GM12801 (cell line): ENCODE results near the gene ARHGAP26.

ENCODE experiments used
- TF ChIP-seq, protein P1 (sequence below): IDR thresholded peaks from one replicate; pipeline ENCODE4 v1.5.1; 2011; ENCODE audit warnings: control low read depth; ENCODE audit not compliant: insufficient read length; ENCODE audit errors: extremely low read depth

The ARHGAP26 gene

DNA sequence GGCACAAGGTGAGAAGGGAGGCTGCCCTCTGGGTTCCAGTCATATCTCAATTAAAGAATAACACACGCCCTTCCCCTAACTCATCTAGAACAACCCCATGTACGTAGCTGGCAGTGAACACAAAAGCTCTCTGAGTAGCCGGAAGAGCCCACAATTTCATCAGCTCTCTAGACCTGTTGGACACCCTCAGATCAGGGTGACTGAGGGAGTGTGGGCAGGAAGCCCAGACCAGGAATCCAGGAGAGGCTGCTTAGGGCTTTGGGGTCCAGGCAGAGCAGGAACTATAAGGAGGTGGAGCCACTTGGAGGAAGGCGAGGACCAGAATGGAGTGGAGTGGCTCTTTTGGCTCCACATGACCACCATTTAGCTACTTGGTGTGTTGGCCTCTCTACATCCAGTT, 395.9 kb downstream of the ARHGAP26 start:
- TF ChIP-seq, protein P1, sequence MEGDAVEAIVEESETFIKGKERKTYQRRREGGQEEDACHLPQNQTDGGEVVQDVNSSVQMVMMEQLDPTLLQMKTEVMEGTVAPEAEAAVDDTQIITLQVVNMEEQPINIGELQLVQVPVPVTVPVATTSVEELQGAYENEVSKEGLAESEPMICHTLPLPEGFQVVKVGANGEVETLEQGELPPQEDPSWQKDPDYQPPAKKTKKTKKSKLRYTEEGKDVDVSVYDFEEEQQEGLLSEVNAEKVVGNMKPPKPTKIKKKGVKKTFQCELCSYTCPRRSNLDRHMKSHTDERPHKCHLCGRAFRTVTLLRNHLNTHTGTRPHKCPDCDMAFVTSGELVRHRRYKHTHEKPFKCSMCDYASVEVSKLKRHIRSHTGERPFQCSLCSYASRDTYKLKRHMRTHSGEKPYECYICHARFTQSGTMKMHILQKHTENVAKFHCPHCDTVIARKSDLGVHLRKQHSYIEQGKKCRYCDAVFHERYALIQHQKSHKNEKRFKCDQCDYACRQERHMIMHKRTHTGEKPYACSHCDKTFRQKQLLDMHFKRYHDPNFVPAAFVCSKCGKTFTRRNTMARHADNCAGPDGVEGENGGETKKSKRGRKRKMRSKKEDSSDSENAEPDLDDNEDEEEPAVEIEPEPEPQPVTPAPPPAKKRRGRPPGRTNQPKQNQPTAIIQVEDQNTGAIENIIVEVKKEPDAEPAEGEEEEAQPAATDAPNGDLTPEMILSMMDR = no peak

DNA sequence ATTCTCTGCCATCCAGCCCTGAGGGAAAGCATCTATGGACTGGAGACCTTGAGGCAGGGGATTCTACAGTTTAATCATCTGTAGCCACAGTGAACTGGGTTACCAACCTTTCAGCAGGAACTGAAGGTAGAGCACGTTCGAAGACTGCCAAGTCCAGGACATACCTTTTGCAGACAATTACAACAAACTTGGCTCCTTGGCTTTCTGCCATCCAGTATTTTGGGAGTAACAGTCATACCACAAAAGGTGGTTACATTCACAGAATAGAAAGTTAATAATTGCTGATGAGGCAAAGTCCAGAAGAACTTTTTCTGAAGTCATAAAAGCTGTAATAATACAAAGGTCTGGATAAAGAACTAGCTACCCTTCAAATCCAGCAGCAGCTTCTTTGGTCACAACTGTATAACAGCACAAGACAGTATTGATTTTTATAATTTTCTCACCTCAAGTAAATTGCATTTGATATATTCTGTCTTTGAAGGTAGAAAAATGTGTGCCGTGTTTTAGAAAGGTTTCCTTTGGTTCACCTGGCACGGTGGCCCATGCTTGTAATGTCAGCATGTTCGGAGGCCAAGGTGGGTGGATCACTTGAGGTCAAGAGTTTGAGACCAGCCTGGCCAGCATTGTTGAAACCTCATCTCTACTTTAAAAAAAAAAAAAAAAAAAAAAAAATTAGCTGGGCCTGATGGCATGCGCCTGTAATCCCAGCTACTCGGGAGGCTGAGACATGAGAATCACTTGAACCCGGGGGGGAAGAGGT, 396.7 kb downstream of the ARHGAP26 start:
- TF ChIP-seq, protein P1 = no peak

DNA sequence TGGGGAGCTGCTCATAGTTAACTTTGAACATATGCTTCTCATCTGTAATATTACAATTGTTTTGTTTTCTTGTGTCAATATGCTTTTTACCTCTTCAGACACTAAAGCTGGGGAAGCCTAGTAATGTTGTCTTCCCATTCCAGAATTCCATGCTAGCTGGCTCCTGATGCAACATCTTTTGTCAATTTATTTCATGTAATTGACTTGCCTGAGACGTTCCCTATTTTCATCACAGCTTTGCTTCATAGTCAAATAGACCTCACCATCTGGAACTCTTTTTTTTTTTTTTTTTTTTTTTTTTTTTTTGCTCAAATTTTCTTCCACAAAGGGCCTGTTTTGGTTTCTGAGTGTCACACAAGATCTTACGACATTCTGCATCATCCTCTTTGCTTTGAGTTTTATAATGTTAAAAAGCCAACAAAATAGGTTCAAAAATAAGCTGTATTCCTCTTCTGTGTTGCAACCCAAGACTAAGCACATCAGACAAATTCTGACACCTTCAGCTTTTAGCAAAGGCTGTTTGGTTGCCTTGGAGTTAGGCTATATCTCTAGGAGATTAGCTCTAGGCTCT, 398.1 kb downstream of the ARHGAP26 start:
- TF ChIP-seq, protein P1 = no peak

DNA sequence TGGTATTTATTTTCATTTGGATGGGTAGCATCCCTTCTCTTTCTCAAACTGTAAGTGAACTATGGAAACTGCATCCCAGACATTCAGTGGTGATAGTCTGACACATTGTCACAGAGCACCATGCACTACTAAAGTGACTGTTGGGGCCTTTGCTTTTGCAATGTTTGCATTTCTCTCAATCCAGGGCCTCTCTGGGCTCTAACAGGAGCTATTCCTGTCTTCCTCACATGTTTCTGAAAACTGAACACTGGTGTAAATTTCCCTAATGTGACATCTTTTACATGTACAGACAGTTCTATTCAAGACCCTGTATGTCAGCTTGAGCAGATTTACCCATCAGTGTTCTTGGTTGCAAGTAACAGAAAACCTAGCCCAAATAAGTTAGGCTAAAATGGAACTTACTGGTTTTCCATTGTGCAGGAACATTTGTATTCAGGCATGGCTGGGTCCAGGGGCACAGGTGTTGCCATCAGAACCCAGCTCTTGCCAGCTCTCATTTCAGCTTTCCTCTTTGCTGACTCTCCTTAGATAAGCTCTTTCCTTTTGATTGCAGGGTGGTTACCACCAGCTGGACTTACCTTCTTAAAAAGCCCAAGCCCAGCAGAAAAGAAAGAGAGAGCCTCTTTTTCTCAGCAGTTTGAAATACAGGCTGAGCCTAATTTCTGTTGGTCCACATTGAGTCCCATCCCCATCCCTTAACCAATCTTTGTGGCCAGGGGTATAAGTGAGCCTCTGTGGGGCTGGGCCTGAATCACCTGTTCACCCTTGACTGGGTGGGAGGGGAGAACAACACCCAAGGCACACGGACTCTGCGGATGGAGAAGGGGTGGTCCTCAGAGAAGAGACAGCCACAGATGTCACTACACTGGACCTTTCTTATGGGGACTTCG, 399.0 kb downstream of the ARHGAP26 start:
- TF ChIP-seq, protein P1 = no peak

DNA sequence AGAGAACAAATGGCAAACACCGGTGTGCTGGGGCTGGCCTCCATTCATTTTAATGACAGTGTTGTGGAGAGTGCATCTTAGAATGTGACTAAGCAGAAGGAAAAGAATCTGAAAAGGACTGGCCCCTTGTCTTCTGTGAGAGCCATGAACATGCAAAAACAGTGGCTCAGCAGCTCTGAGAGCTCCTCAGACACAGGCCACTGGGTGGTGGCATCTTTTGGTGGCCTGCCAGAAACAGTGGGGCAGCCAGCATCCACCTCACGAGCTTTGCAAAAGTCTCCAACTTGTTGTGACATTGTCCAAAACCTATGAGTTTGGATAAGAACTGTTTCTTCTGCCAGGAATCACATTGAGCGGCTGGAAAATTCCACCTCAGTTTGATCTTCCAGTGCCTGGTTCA, 399.9 kb downstream of the ARHGAP26 start:
- TF ChIP-seq, protein P1 = no peak

DNA sequence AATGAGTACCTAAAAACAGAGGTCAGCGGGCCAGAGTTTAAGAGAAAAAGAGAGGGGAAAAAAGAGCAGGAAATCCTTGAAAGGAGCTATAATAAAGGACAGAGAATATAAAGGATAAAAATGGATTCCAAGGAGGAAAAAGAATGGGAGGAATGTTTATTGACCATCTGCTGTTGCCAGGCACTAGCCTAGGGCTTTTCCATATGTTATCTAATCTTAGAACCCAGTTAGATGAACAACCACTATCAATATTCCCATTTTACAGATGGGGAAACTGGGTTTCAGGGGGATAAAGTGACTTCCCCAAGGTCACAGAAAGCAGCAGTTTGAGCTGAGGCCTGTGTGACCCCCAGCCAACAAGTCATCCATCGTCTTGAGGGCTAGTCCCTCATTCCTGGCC, 400.8 kb downstream of the ARHGAP26 start:
- TF ChIP-seq, protein P1 = no peak

DNA sequence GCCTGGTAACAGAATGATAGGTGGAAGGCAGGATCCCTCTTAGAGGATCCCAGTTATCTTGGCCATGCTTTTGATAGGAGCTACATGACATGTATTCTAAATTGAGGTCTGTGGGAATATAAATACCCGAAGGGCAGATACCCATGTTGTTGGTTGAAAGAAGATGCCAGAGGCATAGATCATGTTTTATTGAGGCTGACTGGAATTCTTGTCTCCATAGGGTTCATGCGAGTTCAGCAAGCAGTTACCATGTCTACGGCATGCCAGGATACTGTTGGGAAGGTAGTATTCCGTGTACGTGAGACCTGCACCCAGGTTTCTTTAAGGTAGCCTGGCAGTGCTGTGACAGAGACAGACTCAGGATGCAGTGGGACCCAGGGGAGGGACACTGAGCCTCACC, 402.6 kb downstream of the ARHGAP26 start:
- TF ChIP-seq, protein P1 = no peak
